DMS53 (cell line): Measurements from ENCODE around the gene CHMP2B.

Source experiments
- DNase-seq: peaks from one replicate; lab custom pipeline; 2025; lab: John Stamatoyannopoulos, UW

CHMP2B gene

GRCh38 chr3:87227104-87227834, at the start of gene CHMP2B:
Gene CHMP2B, plus strand, starts transcription at chr3:87227309. Its CDS starts 214 bp downstream, at chr3:87227523.
- peak; percentile 86 for DNase-seq

DNA sequence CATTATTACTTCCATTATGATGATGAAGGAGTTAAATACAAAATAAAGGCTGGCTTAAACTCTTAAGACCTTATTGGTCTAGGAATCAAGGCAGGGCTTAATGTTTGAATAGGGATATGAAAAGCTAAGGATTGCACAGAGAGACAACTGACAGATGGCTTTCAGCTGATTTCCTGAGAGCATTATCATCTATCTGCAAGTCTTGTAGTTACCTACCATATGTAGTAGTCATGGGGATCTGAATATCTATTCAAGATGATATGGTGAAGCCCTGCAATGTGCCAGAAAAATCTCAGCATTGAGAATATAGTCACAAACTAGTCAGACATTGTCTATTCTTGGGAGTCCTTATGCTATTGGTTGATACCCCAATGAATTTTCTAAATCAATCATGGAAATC, 47.5 kb upstream of the CHMP2B start:
- no peak for DNase-seq

DNA sequence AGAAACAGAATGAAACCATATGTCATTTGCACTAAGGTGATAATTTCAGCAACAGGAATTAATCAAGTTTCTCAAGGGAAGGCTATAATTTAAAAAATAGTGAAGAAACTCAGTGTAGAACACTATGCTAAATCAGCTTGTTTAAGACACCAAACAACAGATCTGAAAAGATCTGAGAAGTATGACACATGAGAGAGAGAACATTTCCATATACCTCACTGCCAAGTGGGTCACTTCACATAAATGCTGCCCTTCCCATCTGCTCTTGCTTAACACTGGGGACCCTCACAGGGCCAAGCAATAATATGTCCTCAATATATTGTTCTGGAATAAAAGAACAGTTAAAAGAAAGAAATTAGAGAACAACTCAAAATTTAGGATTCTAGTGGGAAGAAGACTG, 45.6 kb upstream of the CHMP2B start:
- no peak for DNase-seq

- DNase-seq, result no peak
These were observed 45.1 kb upstream of the CHMP2B start for GRCh38 chr3:87182023-87182422.

- DNase-seq, result no peak
These were observed 40.4 kb upstream of the CHMP2B start for GRCh38 chr3:87186608-87187159.

DNA sequence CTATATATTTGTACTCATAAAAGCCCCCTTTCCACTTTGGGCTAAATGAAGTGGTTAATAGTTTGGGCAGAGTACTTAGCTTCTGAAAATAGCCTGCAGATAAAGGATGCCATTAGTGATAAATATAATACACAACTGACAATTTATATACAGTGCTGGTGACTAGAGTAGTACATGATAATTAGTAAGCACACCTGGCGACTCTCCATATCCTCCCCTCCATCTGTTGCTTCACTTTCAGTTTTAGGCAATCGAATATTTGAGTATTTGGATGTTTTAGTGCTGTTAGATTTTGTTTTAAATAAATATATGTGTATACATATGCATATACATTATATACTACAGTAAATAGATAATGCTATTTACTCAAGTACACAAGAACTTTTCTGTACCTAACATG, 35.9 kb upstream of the CHMP2B start:
- DNase-seq, result no peak

GRCh38 chr3:87191641-87192040, 35.5 kb upstream of the CHMP2B start:
- DNase-seq, result no peak

- peak; percentile 63 for DNase-seq
These were observed 30.2 kb upstream of the CHMP2B start for GRCh38 chr3:87196879-87197278.

DNA sequence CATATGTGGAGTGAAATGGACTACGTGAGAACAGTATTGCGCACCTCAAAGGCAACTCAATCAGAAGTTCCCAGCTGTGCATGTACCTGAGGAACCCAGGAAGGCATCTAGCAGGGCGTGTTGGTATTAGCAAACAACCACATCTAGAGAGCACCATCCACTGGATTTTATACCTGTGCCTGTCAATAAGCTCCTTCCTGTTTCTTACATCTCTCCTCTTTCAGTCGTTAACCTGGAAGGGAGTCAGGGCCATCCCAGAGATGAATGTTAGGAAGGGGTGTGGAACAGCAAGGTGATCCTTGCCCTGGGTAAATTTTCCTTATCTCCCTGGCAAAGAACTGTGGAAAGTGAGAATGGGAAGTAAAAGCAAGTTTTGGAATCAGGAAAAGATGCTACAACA, 29.6 kb upstream of the CHMP2B start:
- no peak for DNase-seq

DNA sequence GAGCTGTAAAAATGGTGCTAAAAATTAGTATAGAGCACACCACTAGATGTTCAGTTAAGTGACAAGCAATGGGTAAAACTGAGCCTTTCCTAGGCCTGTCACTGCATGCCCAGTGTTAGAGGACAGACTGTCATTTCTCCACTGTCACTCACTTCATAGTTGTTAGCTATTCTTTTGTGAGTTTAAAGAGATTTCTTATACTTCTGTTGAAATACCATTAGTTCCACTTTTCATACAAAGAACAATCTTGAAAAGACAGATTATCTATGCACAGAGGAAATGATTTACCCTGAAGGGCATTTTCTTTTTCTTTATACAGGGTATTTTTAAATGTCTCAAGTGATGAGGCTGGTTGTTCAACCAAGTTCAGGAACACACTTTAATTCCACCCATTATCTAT, 28.3 kb upstream of the CHMP2B start:
- no peak for DNase-seq

- no peak for DNase-seq
These were observed 27.5 kb upstream of the CHMP2B start for GRCh38 chr3:87199628-87200027.

DNA sequence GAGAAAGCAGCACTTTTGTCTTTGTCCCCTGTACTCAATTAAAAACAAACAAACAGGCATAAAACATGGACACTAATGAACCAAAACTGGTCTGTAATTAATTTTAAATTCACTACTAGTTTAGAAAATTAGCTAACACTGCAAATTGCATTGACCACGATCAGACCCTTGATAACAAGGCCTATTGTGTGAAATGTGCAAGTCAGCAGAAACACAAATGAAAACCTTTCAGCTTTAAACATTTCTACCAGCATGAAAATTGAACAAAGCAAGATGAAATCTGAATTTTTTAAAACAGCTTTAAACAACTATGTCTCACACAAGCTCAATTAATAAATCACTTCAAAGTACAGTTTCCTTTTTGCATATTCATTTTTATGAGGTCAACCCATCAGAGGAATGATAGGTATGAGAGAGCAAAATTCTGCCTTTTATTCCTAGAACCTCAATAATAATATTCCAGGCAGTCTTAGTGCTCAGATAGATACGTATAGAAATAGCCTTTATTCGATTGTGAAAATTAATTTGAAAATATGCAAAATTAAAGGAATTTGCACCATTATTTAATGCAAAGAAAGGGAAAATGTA, 27.0 kb upstream of the CHMP2B start:
- DNase-seq, result no peak

DNA sequence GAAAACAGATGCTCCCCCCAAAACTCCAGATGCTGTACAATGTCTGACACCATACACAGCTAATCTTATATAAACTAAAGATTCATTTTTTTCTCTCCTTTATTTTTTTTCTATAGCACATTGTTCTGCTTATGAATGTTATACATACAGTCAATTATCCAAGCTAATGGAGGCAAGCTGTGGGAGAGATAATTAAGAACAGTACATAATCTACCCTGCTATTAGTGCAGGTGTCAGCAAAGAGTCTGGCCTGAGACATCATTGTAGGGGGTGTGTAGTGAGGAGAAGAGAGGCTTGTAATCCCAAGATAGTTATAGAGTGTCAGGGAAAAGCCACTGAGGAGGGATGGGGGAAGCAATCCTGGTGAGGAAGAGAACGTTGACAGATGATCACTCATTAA, 25.4 kb upstream of the CHMP2B start:
- DNase-seq, result no peak

DNA sequence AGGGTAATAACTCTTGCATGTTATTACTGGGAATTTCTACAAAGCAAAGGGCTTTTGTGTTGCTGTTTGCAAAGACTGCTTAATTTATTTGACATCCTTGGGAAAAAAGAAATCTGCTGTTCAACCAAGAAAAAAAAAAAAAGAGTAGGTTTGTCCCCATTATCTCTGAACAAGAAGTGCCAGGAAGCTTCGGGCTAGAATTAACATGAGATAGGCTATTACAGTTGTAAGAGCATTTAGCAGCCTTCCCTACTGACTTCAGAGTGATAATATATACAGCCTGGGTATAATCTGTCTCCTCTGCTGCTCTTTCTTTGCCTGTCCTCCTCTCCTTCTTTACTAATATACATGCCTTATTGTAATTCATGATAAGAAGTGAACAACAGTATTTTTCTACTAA, 23.3 kb upstream of the CHMP2B start:
- no peak for DNase-seq

DNA sequence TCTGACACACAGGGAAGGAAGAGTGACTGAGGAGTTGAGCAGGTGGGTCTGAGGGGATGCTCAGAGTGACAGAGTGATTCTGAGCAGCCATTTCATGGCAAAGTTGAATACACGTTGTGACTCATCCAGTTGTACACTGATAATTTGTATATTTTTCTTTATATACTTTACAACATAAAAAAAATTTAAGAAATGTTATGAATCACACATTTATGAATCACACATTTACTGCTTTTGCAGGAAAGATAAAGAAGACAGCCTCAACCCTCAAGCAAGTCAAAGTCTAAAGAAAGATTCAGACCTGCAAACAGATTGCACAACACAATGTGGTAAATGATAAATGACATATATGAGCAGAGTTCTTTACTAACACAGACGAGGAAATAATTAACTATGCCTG, 21.0 kb upstream of the CHMP2B start:
- DNase-seq, result peak; percentile 5

GRCh38 chr3:87206635-87207034, 20.5 kb upstream of the CHMP2B start:
- no peak for DNase-seq

DNA sequence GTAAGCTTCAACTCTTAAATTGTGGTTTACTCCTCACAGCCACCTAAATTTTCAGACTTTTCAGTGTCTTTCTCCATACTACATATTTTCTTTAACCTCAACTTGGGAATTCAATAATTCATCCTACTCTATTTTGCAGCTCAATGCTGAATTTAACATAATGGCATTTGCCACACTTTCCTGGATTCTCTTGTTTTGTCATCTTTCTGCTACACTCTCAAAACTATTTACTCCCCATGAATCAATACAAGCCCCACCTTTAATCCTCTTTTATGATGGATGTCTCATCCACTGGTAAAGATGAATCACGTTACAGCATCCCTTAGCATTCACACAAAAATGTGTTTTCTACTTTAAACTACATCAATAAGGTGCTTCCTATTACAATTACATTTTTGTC, 19.6 kb upstream of the CHMP2B start:
- no peak for DNase-seq

DNA sequence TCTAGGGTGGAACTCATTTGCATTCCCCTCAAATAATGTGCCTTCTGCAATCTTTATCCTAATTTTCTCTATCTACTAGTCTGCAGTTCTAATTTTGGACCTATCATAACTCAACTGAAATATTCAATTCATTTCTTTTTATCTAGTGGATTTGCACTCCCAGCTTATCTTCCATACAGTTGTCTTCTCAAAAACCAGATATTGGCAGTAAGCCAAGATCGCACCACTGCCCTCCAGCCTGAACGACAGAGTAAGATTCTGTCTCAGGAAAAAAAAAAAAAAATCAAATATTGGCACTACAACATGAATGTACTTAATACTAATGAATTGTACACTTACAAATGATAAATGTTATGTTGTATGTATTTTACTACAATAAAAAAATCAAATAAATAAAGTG, 18.0 kb upstream of the CHMP2B start:
- DNase-seq, result no peak

GRCh38 chr3:87218560-87218959, 8.5 kb upstream of the CHMP2B start:
- DNase-seq, result no peak

- no peak for DNase-seq
These were observed 7.5 kb upstream of the CHMP2B start for GRCh38 chr3:87219611-87220010.

DNA sequence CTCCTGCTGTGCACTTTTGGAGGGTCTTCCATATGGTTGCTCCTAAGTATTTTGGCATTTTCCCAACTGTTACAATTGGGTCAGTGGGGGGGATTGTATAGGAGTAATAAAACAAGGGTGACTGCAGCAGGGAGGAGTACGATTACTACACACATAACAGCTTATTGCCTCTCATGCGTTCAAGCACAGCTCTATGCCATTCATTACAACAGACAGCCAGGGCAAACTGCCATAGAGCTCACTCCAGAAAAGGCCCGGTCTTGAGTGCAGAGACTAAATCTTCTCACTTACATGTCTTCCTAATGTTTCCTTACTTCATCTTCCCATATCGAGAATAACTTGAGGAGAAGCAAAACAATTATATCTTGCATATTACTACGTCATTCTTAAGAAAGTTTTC, 1.4 kb upstream of the CHMP2B start:
- DNase-seq, result no peak

GRCh38 chr3:87227835-87228144, 681 bp downstream of the CHMP2B start:
- no peak for DNase-seq

DNA sequence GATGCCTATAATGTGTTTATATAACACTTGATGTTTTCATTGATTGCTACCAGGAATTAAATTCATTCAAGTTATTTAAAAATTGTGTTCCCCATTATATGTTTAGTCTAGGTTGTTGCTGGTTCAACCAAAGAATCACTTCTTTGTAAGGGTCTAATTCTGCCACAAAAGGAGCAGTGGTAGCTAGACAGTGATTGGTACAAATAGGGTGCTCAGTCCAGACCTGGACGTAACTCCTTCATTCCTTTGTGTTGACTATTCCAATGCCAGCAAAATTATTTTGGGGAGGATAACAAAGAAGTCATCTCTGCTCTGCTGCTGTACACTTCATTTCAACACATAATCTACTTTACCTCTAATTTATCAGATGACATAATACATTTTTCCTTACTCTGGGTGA, 1.2 kb downstream of the CHMP2B start:
- DNase-seq, result no peak

- no peak for DNase-seq
These were observed 2.0 kb downstream of the CHMP2B start for GRCh38 chr3:87229113-87229512.
